ENCODE data around the gene STRBP. TPM values are rescaled to one million over a fixed set of nuclear protein-coding genes. Genes with fewer than 3 reads are reported as not detected.
"Not testable (repeated sequence)": the region's sequence is repeated elsewhere in the genome, so short reads cannot be mapped to it uniquely, and the experiment has no call there.

The STRBP gene
- total and polyA plus RNA-seq, 12 donors: 10.5 to 22.2 (median 13.8) TPM

GRCh38 chr9:123191260-123191659 is 77.1 kb downstream of the STRBP start:
- Histone ChIP-seq H3K27me3 (no peaks in the 10 kb centered on the region), H3K9me3 (no peaks in the 10 kb centered on the region), H3K4me3 (no peak overlapping the region), H3K4me1 (peaks cover 0 to 7% (median 0%) of the 10 kb centered on the region in 9 donors), H3K36me3 (no peaks in the 10 kb centered on the region), H3K27ac (no peak overlapping the region)
- TF ChIP-seq CTCF (IDR thresholded peaks at IDR 0.05): no peak
- intact Hi-C loops (cut with DNase I): no loop called here
- DNase-seq: no peak
- ATAC-seq: no peak
- WGBS, 2 donors: 49 to 63% methylated on average over 4 of the region's 4 CpGs

- intact Hi-C loops (cut with DNase I): no loop called here
- DNase-seq (no peak), ATAC-seq (no peak)
- H3K27me3 ChIP-seq: no peaks in the 10 kb centered on the region
- H3K36me3 ChIP-seq: no peaks in the 10 kb centered on the region
- 96 to 97% methylated on average over 1 of the region's 1 CpG for WGBS, 2 donors
- no peak overlapping the region for H3K4me3 ChIP-seq
- no peak for TF ChIP-seq CTCF (IDR thresholded peaks at IDR 0.05)
- peaks cover 0 to 7% (median 0%) of the 10 kb centered on the region in 9 donors for H3K4me1 ChIP-seq
- H3K9me3 ChIP-seq: no peaks in the 10 kb centered on the region
- H3K27ac ChIP-seq: no peak overlapping the region
Observed at GRCh38 chr9:123187131-123187530, 81.3 kb downstream of the STRBP start.

- intact Hi-C loops (cut with DNase I); H3K27me3 ChIP-seq; H3K36me3 ChIP-seq; DNase-seq; ATAC-seq; H3K4me1 ChIP-seq; H3K27ac ChIP-seq; H3K4me3 ChIP-seq; H3K9me3 ChIP-seq: not testable (repeated sequence)
- 93 to 100% methylated on average over 2 of the region's 2 CpGs for WGBS, 2 donors
Observed at GRCh38 chr9:123186029-123186428, 82.4 kb downstream of the STRBP start.

DNA sequence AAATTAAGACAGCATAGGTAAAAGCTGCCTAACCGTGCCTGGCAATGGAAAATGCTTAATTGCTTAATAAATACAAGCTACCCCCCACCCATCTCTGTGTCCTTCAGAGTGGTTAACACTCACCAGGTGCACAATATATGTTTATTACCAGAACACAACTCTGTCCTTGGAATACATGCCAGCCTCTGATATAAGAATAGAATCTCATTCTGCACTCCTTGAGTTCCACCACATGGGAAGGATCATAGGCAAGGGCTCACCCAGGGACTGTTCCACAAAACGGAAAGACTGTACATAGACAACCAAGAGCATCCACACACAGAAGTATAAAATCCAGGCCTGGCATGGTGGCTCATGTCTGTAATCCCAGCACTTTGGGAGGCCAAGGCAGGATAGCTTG is 91.4 kb downstream of the STRBP start:
- peaks cover 0 to 5% (median 0%) of the 10 kb centered on the region in 9 donors for H3K36me3 ChIP-seq
- no peak overlapping the region for H3K27ac ChIP-seq
- H3K9me3 ChIP-seq: no peaks in the 10 kb centered on the region
- no peaks in the 10 kb centered on the region for H3K27me3 ChIP-seq
- TF ChIP-seq CTCF (IDR thresholded peaks at IDR 0.05): no peak
- intact Hi-C loops (cut with DNase I): no loop called here
- peaks cover 0 to 20% (median 7%) of the 10 kb centered on the region in 9 donors for H3K4me1 ChIP-seq
- no peak for DNase-seq
- 75 to 83% methylated on average over 2 of the region's 2 CpGs for WGBS, 2 donors
- peak in 3 of 8 donors; percentile 19 to 53 (median 19) for ATAC-seq
- no peak overlapping the region for H3K4me3 ChIP-seq

DNA sequence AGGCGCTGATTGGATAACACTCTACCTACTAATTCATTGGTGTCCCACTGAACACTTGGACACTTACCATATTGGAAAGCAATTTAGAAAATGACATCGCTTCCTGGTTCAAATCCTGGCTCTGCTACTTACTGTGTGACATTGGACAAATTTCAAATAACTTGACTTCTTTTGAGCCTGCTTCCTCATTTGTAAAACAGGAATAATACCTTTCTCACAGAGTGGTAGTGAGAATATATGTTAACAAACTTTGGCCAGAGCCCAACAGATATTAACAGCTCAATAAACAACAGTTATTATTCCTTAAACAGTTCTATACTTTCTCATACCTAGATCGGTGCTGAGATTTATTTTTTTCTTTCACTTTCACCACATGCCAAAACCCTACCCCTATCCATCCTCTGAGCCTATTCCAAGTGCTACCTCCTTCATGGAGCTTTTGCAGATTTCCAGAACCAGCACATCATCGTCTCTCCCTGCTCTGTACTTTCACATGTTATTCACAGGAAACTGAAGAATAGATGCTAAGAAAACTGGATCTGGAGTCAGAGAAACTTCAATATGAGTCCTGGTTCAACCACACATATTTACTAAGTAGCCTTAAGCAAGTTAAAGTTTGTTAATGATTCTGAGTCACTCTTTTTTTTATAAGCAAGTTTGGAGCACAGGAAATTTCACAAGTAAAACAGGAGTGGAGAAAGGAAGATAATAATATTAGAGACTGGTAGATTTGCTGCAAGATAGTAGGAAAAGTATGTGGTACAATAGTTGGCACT is 92.3 kb downstream of the STRBP start:
- Histone ChIP-seq H3K4me3 (no peak overlapping the region), H3K27ac (peak overlapping the region in 1 of 10 donors; percentile 32), H3K27me3 (no peaks in the 10 kb centered on the region), H3K4me1 (peaks cover 0 to 20% (median 7%) of the 10 kb centered on the region in 9 donors), H3K9me3 (no peaks in the 10 kb centered on the region), H3K36me3 (peaks cover 0 to 7% (median 0%) of the 10 kb centered on the region in 9 donors)
- intact Hi-C loops (cut with DNase I): no loop called here
- ATAC-seq (no peak), DNase-seq (no peak)
- TF ChIP-seq CTCF (IDR thresholded peaks at IDR 0.05): no peak
- WGBS, 2 donors: 64 to 70% methylated on average over 4 of the region's 4 CpGs

All from heart right ventricle (tissue), 16 donors.